Brain microvascular endothelial cell (primary cell): ENCODE measurements around the gene ZCCHC17.

Experiments used
- DNase-seq: peaks from one replicate; pipeline ENCODE4 v3.0.0-alpha.2; 2020
- H3K27ac ChIP-seq: fragments of 250-450 bp; sonication (Bioruptor Pico); 2 replicates; pipeline ENCODE4 v1.5.1; 2020; ENCODE audit warnings: mild to moderate bottlenecking, moderate library complexity
- H3K27me3 ChIP-seq: fragments of 250-450 bp; sonication (Bioruptor Pico); replicated peaks from 2 replicates; pipeline ENCODE4 v1.5.1; 2020; ENCODE audit warnings: mild to moderate bottlenecking
- H3K36me3 ChIP-seq: fragments of 250-450 bp; sonication (Bioruptor Pico); replicated peaks from 2 replicates; pipeline ENCODE4 v1.5.1; 2020; ENCODE audit warnings: mild to moderate bottlenecking
- H3K4me3 ChIP-seq: 2 replicates; pipeline ENCODE4 v1.5.1; 2011; ENCODE audit warnings: low read depth, mild to moderate bottlenecking, control low read depth, low read length, moderate library complexity
- CTCF ChIP-seq: IDR thresholded peaks from 2 replicates; pipeline ENCODE4 v1.5.1; 2011; ENCODE audit warnings: low read depth, mild to moderate bottlenecking, moderate library complexity, low read length, control low read depth, inconsistent platforms; ENCODE audit errors: missing control alignments
- in situ Hi-C: cut with HindIII; loops from 2 replicates; pipeline ENCODE4 v1.10.0; 2017; ENCODE audit warnings: low sequenced_read_pairs, low pct_ligation_motif_present

The ZCCHC17 gene

GRCh38 chr1:31297277-31298247 is 730 bp downstream of the ZCCHC17 start:
- in situ Hi-C loops = no loop called here
- H3K27ac ChIP-seq = peak overlapping the region; percentile 80
- peak; percentile 1 for DNase-seq

GRCh38 chr1:31299365-31299764 is 2.5 kb downstream of the ZCCHC17 start:
- H3K4me3 ChIP-seq = no peak overlapping the region
- no peak for TF ChIP-seq CTCF
- no peak overlapping the region for H3K27ac ChIP-seq
- no peaks in the 10 kb centered on the region for H3K36me3 ChIP-seq
- no peak for DNase-seq
- in situ Hi-C loops = no loop called here
- no peaks in the 10 kb centered on the region for H3K27me3 ChIP-seq

More at GRCh38 chr1:31297277-31298247, 730 bp downstream of the ZCCHC17 start:
- H3K27me3 ChIP-seq = no peaks in the 10 kb centered on the region
- peaks cover 9% of the 10 kb centered on the region for H3K36me3 ChIP-seq
- no peak for TF ChIP-seq CTCF
- peak overlapping the region; percentile 83 for H3K4me3 ChIP-seq

GRCh38 chr1:31300193-31300592 is 3.4 kb downstream of the ZCCHC17 start:
- H3K36me3 ChIP-seq = no peaks in the 10 kb centered on the region
- H3K27ac ChIP-seq = no peak overlapping the region
- no peak overlapping the region for H3K4me3 ChIP-seq
- no peak for DNase-seq
- TF ChIP-seq CTCF = no peak
- no peaks in the 10 kb centered on the region for H3K27me3 ChIP-seq
- in situ Hi-C loops = no loop called here

GRCh38 chr1:31302709-31303441 is 6.0 kb downstream of the ZCCHC17 start:
- Histone ChIP-seq H3K27ac (no peak overlapping the region), H3K27me3 (no peaks in the 10 kb centered on the region), H3K36me3 (no peaks in the 10 kb centered on the region), H3K4me3 (no peak overlapping the region)
- TF ChIP-seq CTCF = no peak
- in situ Hi-C loops = no loop called here
- DNase-seq = no peak

GRCh38 chr1:31306278-31306677 is 9.4 kb downstream of the ZCCHC17 start:
- TF ChIP-seq CTCF = no peak
- in situ Hi-C loops = no loop called here
- Histone ChIP-seq H3K4me3 (no peak overlapping the region), H3K27ac (peak overlapping the region; percentile 67), H3K36me3 (peaks cover 15% of the 10 kb centered on the region), H3K27me3 (no peaks in the 10 kb centered on the region)
- peak; percentile 90 for DNase-seq
